ENCODE data around the gene SMIM8.

The SMIM8 gene

GRCh38 chr6:87336367-87336766, 14.0 kb downstream of the SMIM8 start:
- no peak for DNase-seq

- DNase-seq, result no peak
These were observed 17.8 kb downstream of the SMIM8 start for GRCh38 chr6:87340230-87340629.

DNA sequence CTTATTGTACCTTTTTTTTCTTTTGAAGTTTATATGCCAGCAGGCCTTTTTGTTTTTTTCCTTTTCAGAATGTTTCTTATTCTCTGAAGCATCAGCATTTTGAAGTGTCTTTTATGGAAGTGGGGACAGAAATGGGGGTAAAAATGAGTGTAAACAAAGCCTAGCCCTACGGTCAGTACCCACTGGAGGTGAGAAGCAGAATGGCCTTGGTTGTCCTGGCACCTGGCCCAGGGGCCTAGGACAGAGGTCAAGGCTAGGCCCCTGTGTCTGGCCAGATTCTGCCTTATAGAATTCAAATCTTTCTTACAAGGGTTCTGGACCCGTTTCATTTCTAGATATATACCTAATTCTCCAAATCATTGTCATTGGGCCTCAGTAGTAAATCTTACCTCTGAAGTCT, 18.8 kb downstream of the SMIM8 start:
- DNase-seq, result no peak

DNA sequence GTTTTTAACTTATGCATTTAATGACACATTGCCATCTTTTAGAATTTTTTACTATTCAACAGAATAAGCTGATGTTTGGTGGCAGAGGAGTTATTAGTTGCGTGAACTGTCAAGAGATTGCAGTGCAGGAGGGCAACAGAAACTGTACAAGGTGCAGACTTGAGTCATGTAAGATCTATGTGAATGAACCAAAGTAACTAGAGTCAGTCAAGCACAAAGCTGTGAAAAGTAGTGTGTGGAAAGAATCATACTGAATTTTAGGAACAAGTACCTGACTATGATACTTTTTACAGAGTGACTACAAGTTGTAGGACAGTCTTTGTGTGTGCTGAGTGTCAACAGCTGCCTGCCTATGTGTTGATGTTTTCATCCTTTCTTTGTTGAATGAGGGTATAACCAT, 19.5 kb downstream of the SMIM8 start:
- DNase-seq, result no peak

DNA sequence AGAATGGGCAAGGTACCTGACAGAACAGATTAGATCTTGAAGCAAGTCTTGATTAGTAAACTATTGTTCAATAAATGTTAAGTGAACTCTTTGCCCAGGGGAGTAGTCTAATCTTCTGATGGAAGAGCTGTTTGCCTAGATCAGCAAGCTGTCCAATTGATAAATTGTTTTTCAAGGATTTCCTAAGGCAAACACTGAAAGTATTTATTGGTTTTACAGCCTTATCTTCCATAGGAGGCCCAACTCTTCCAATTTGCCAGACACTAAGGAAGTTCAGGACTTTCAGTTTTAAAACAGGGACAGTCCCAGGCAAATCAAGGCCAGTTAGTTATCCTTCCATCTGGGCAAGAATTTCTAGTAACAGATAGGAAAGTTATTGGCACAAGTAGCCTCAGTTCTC, 20.4 kb downstream of the SMIM8 start:
- DNase-seq, result no peak

- DNase-seq, result no peak
These were observed 22.3 kb downstream of the SMIM8 start, which contains the start of gene C6orf163 for GRCh38 chr6:87344731-87345130. C6orf163 (plus strand) TSS chr6:87344813; CDS start chr6:87345100, 287 bp downstream.

DNA sequence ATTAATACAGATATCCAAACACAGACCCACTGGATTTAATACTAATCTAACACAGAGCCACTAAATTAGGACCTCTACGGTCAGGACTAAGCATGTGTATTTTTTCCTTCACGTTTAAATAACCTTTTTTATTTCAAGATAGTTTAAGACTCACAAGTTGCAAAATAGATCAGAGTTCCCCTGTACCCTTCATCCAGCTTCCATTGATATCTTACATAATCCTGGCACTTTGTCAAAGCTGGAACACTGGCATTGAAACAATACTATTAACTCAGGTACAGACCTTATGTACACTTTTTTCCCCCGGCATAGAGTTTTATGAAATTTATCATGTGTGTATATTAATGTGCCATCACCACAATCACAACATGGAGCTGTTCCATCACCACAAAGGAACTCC, 24.3 kb downstream of the SMIM8 start:
- DNase-seq, result no peak

DNA sequence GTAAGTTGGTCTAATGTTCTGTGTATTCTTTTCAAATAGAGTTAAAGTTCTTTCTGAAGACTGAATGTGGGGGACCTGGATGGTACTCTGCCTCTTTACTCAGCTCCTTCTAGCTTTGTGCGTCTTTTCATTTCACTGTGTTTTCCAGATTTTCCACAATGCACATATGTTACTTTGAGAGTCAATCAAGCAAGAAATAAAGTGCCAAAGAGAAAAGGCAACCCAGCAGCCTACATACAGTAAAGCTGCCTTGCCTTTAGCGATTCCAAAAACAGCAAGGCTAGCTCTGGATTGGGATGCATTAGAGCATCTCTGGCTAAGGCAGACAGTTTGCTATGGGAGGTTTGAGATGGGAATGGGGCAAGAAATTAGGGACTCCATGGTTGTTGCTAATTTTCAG, 27.5 kb downstream of the SMIM8 start:
- DNase-seq, result no peak

DNA sequence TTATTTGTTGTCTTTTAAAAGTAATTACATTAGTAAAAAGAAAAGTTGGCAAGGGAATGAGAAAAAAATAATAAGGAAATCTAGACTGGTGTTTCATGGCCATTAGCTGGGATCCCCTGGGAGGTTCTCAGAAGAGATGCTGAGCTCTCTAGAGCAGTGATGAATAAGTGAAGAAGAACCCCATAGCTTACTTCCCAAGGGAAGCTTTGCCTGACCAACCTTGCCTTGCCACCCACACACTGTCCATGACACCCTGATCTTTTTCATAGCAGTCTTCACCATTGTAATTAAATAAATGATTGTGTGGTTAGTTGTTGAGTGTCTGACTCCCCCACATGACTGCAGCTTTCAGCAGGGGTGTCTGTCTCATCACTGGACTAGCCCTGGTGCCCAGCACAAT, 28.1 kb downstream of the SMIM8 start:
- DNase-seq, result no peak

DNA sequence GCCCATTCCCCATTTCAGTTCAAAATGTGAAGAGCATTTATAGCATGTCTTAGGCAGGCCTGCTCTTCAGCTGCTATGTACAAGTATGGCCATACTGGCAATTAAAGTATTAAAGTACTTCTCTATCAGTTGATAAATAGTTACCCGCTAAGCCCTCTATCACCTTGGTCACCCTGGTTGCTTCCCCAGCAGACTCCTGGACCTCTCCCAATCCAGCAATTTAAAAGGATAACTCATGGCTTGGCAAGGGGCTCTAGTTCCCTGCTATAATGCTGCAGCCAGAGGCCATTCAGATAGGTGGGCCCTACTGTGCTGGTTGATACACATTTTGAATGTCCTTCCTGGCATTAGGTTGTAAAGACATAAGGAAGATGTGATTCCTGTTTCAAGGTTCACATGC, 29.2 kb downstream of the SMIM8 start:
- no peak for DNase-seq

GRCh38 chr6:87356181-87356580, 33.8 kb downstream of the SMIM8 start:
- DNase-seq, result no peak

GRCh38 chr6:87357479-87358196, 35.2 kb downstream of the SMIM8 start:
- DNase-seq, result no peak

DNA sequence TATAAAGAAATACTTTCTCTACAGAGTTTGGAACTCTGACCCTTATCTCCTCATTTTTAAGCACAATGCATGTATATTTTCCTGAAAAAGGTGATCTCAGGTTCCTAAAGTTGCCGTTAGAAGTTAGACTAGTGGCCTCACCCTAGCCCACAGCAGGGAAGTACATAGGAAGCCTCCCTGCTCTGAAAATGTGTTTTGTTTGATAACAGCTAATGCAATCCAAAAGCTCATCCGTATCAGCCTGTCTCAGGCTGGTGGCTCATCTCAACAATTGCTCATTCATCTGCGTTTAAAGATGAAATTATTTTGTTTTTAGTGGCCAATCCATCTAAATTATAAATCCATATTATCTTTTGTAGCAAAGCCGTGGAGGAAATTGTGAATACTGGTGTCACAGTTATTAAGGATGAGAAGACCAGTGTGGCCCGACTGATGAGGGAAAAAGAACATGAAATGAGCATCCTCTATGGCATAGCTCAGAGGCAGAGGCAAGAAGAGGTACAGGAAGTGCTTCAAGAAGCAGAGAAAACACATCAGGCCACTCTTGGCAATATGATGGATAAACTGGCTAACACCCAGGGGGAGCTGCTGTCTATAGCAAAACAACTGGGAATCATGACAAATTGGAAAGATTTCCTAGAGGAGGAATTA, 42.3 kb downstream of the SMIM8 start:
- DNase-seq, result no peak

DNA sequence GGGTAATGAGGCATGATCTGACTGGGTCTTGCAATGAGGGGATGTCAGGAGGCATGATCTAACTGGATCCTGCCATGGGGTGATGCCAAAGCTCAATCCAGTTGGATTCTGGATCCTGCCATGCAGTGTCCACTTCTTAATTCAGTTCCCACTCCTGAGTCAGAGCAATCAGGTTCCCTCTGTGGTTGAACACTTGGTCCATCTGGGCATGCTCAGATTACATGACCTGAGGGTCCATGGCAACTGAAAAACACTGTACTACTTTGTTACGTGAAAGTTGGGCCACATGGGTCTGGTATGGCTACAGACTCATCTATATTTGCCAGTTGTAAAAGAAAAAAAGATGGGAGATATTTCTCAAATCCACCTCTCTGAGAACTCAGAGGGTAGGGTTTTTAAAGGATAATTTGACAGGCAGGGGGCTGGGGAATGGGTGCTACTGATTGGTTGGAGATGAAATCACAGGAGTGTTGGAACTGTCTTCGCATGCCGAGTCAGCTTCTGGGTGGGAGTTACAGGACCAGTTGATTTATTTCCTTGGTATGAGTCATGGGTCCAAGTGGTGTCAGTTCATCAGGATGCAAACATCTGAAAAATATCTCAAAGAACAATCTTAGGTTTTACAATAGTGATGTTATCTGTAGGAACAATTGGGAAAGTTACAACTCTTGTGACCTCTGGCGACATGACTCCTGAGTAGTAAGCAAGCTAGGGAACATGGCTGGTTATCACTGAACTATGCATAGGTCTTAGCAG, 43.9 kb downstream of the SMIM8 start:
- no peak for DNase-seq

- no peak for DNase-seq
These were observed 44.5 kb downstream of the SMIM8 start for GRCh38 chr6:87366899-87367298.

DNA sequence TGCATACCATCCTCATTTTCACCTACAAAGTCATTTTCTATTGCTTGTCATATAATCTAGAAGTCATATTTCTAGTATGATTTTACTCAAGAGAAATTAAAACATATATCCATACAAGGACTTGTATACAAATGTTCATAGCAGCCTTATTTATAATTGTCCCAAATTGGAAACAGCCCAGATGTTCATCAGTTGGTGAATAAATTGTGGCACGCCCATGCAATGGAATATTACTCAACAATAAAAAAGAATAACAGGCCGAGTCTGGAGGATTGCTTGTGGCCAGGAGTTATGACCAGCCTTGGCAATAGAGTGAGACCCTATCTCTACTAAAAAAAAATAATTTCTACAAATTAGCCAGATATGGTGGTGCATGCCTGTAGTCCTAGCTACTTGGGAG, 51.0 kb downstream of the SMIM8 start:
- no peak for DNase-seq

GRCh38 chr6:87375315-87375714, 52.9 kb downstream of the SMIM8 start:
- no peak for DNase-seq

GRCh38 chr6:87376643-87377042, 54.3 kb downstream of the SMIM8 start:
- no peak for DNase-seq

- no peak for DNase-seq
These were observed 56.6 kb downstream of the SMIM8 start for GRCh38 chr6:87378947-87379346.

DNA sequence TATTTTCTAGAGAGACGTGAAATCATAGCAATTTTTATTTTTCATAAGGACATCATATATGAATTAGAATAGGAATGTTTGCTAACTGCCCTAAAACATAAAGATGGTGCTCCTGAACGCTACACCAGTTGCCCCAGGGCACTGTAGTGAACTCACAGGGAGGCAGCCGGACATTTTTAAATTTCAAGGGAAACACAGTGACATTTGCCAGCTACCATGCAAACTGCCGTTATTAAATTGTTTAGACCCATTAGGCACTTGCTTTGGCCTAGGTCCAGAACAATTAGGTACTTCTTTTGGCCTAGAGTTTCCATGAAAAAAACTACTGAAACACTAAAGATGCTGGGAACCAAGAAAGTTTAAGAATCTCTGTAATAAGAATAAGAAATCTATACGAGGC, 60.5 kb downstream of the SMIM8 start:
- DNase-seq, result peak in 1 of 2 experiments; percentile 7

DNA sequence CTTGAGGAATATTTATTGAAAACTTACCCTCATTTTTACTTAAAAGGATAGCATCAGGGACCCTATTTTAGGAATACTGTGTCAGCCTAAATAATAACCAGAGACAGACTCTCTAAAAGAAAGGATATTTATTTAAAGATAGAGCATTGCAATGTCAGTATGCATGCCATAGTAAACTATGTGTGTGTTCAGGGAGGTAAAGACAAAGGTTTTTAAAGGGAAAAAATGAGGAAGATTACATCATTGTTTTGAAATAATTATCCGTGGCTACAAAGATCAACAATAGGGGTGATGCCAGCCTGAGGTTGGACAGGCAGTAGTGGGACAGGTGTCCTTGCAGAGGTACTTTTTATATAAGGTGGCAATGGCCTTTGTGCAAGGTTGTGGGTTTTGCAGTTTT, 61.6 kb downstream of the SMIM8 start:
- DNase-seq, result no peak

- DNase-seq, result no peak
These were observed 62.1 kb downstream of the SMIM8 start for GRCh38 chr6:87384449-87384848.

GRCh38 chr6:87391334-87391733, 68.9 kb downstream of the SMIM8 start:
- DNase-seq, result peak; percentile 17 to 47
